Psoas muscle (tissue), 8 donors: ENCODE results near the gene SCUBE1. TPM values are rescaled to one million over a fixed set of nuclear protein-coding genes. Genes with fewer than 3 reads are reported as not detected.

ENCODE experiments used
- ATAC-seq, 4 donors: fragments of 200-7000 bp; cut with Tn5 transposase; one replicate each; pipeline ENCODE4 v1.9.1; 2020; ENCODE audit warnings: moderate library complexity in 3 of 4, mild to moderate bottlenecking in 2 of 4
- DNase-seq, 2 donors: peaks; one replicate each; pipeline ENCODE4 v3.0.0-alpha.2; 2020
- H3K27ac ChIP-seq: fragments of 200-600 bp; one replicate; pipeline ENCODE4 v1.8.0; 2022
- H3K27me3 ChIP-seq, 3 donors: fragments of 200-600 bp in 1 of 3; one replicate each; pipeline versions ENCODE4 v1.6.1 to v1.8.0; 2013 to 2022; ENCODE audit warnings: low read length in 2 of 3, mild to moderate bottlenecking in 2 of 3, moderate library complexity in 1 of 3; ENCODE audit not compliant: insufficient read depth in 3 of 3
- H3K36me3 ChIP-seq, 2 donors: fragments of 200-600 bp in 1 of 2; one replicate each; pipeline versions ENCODE4 v1.6.1 to v1.8.0; 2013 to 2022; ENCODE audit warnings: low read depth in 1 of 2, mild to moderate bottlenecking in 1 of 2, moderate library complexity in 1 of 2; ENCODE audit not compliant: insufficient read depth in 1 of 2
- H3K4me1 ChIP-seq: fragments of 200-600 bp; one replicate; pipeline ENCODE4 v1.8.0; 2022
- H3K4me3 ChIP-seq: fragments of 200-600 bp; one replicate; pipeline ENCODE4 v1.8.0; 2022; ENCODE audit warnings: mild to moderate bottlenecking
- H3K9me3 ChIP-seq: fragments of 200-600 bp; one replicate; pipeline ENCODE4 v1.8.0; 2022
- WGBS, 3 donors: extraction: QIAGEN DNeasy Blood & Tissue Kit; methylation state at CpG; one replicate each; pipeline versions ENCODE4 v1.1.6 to v1.1.7; 2013; 5-methylcytosine and 5-hydroxymethylcytosine counted together
- intact Hi-C, 2 donors: fragments of 100-400 bp; cut with DNase I; formaldehyde crosslinking; loops; one replicate each; pipeline versions ENCODE4 v1.11.0 to v1.14.2; 2022
- polyA plus RNA-seq, 3 donors: library from polyadenylated mRNA; stranded (reverse); fragments of 200-250 nt; gene quantifications; one replicate each; pipeline ENCODE4 v1.2.3, GENCODE V29; 2013
- total RNA-seq, 4 donors: library from RNA; stranded (reverse); fragmentation: NEBNext Ultra II Directional in 2 of 4; extraction: Animal tissue kit (Norgen Biotek cat#: 25700) in 2 of 4; gene quantifications; one replicate each; pipeline versions ENCODE4 v1.2.1 to v1.2.4, GENCODE V29; 2021 to 2023
- TF ChIP-seq, protein P1 (sequence below): fragments of 200-600 bp; IDR thresholded peaks from one replicate; pipeline ENCODE4 v1.8.0; 2022; ENCODE audit warnings: antibody characterized with exemption
- donor health status: healthy with polysubstance abuse.
- donor health status: DM: no; HTN: no; CAD: no; lungs with moderate emphysema.
- donor health status: Bipolar disorder and iron deficiency.
- donor health status: healthy.
- donor health status: DM: yes; HTN: yes; CAD: no.
- donor health status: DM: no; HTN: no; CAD: no.
- donor health status: DM: no; HTN: no; CAD: no.
- donor health status: DM: yes; HTN: yes; CAD: no.

The SCUBE1 gene
- total and polyA plus RNA-seq, 7 donors: 0.04 to 0.19 (median 0.08) TPM

DNA sequence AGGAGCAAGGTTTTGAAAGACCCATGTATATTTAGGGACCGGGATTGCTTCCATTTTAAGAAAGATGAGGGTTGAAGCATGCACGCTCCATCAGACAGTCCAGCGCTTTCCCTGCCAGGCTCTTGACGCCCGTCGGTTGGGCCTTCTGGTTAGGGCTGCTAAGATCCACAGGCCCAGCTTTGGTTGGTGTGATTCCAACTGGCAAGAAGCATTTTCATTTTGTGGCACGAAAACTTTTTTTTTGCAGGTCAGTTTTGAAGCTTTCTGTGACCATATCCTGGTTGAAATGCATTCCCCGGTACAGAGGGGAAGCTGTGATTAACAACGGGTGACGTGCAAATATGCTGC is 34.4 kb upstream of the SCUBE1 start:
- Histone ChIP-seq H3K9me3 (peaks cover 8% of the 10 kb centered on the region), H3K27me3 (peaks cover 0 to 51% (median 2%) of the 10 kb centered on the region in 3 donors), H3K4me3 (no peak overlapping the region), H3K4me1 (no peaks in the 10 kb centered on the region), H3K27ac (no peak overlapping the region), H3K36me3 (no peaks in the 10 kb centered on the region)
- ATAC-seq (no peak), DNase-seq (no peak)
- intact Hi-C loops: no loop called here
- TF ChIP-seq, protein P1, sequence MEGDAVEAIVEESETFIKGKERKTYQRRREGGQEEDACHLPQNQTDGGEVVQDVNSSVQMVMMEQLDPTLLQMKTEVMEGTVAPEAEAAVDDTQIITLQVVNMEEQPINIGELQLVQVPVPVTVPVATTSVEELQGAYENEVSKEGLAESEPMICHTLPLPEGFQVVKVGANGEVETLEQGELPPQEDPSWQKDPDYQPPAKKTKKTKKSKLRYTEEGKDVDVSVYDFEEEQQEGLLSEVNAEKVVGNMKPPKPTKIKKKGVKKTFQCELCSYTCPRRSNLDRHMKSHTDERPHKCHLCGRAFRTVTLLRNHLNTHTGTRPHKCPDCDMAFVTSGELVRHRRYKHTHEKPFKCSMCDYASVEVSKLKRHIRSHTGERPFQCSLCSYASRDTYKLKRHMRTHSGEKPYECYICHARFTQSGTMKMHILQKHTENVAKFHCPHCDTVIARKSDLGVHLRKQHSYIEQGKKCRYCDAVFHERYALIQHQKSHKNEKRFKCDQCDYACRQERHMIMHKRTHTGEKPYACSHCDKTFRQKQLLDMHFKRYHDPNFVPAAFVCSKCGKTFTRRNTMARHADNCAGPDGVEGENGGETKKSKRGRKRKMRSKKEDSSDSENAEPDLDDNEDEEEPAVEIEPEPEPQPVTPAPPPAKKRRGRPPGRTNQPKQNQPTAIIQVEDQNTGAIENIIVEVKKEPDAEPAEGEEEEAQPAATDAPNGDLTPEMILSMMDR: no peak
- 29 to 31% (median 29%) methylated on average over 10 of the region's 10 CpGs for WGBS, 3 donors

DNA sequence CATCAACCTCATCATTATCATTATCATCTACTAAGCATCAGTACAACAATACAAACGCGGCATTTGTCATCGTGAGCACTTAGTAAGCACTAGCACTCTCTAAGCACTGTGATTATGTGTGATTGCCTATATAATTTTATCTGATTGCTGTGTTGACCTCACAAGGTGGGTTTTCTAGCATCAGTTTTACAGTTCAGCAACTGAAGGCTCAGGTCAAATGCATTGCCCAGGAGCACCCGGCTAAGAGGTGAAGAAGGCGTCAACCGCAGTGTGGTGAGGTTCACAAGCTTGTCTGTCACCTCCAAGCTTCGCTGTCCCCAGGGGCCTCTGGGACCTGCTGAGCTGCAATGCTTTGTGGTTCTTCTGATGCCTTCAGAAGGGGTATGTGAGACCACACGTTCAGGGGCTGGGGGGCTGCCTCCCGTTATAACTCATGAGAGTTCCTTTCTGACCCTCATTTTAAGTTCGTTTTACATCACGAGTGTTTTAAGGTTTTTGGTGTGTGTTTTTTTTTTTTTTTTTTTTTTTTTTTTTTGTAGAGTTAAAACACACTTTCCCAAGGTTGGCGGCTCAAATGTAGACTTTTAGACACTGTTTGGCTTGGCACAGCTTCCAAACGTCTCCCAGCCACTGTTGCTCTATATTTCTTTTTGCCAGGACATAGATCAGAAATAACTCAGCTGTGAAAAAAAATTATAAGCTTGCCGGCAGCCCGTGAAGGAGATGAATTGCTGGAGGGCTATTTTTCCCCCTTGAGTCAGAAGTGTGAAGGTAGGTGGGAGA is 33.8 kb upstream of the SCUBE1 start:
- ATAC-seq (no peak), DNase-seq (no peak)
- TF ChIP-seq, protein P1: no peak
- peaks cover 8% of the 10 kb centered on the region for H3K9me3 ChIP-seq
- WGBS, 3 donors: 47 to 58% (median 56%) methylated on average over 15 of the region's 15 CpGs
- H3K27ac ChIP-seq: no peak overlapping the region
- H3K4me3 ChIP-seq: no peak overlapping the region
- intact Hi-C loops: no loop called here
- H3K27me3 ChIP-seq: peaks cover 0 to 46% (median 2%) of the 10 kb centered on the region in 3 donors
- H3K36me3 ChIP-seq: no peaks in the 10 kb centered on the region
- H3K4me1 ChIP-seq: no peaks in the 10 kb centered on the region

GRCh38 chr22:43375951-43376455 is 32.8 kb upstream of the SCUBE1 start:
- DNase-seq: no peak
- no peak overlapping the region for H3K27ac ChIP-seq
- intact Hi-C loops: no loop called here
- no peaks in the 10 kb centered on the region for H3K36me3 ChIP-seq
- TF ChIP-seq, protein P1: no peak
- ATAC-seq: no peak
- no peaks in the 10 kb centered on the region for H3K4me1 ChIP-seq
- H3K27me3 ChIP-seq: peaks cover 0 to 46% (median 2%) of the 10 kb centered on the region in 3 donors
- WGBS, 3 donors: 73 to 83% (median 76%) methylated on average over 4 of the region's 4 CpGs
- peaks cover 8% of the 10 kb centered on the region for H3K9me3 ChIP-seq
- H3K4me3 ChIP-seq: no peak overlapping the region

GRCh38 chr22:43370036-43370435 is 26.9 kb upstream of the SCUBE1 start:
- H3K9me3 ChIP-seq: peaks cover 8% of the 10 kb centered on the region
- DNase-seq (no peak), ATAC-seq (no peak)
- H3K36me3 ChIP-seq: no peaks in the 10 kb centered on the region
- no peak overlapping the region for H3K27ac ChIP-seq
- TF ChIP-seq, protein P1: no peak
- intact Hi-C loops: no loop called here
- H3K4me1 ChIP-seq: no peaks in the 10 kb centered on the region
- no peak overlapping the region for H3K4me3 ChIP-seq
- peaks cover 0 to 55% (median 5%) of the 10 kb centered on the region in 3 donors for H3K27me3 ChIP-seq
- 10 to 18% (median 17%) methylated on average over 9 of the region's 9 CpGs for WGBS, 3 donors
